Ammon's horn (tissue), 1 donor: ENCODE results near the gene AGTR1.
A peak's percentile ranks its signal among the peaks of the same experiment; 100 is the strongest.
"Not testable (repeated sequence)": the region's sequence is repeated elsewhere in the genome, so short reads cannot be mapped to it uniquely, and the experiment has no call there.

Experiments used
- DNase-seq: peaks from one replicate; pipeline ENCODE4 v3.0.0-alpha.2; 2016; ENCODE audit warnings: low spot score

AGTR1 gene

GRCh38 chr3:148758303-148758884 lies 60.7 kb downstream of the AGTR1 start:
- no peak for DNase-seq

GRCh38 chr3:148759430-148759829 lies 61.7 kb downstream of the AGTR1 start:
- DNase-seq = no peak

GRCh38 chr3:148763156-148763680 lies 65.5 kb downstream of the AGTR1 start:
- DNase-seq = no peak

- no peak for DNase-seq
These were observed 66.6 kb downstream of the AGTR1 start for GRCh38 chr3:148763986-148764935.

GRCh38 chr3:148772361-148772760 lies 74.7 kb downstream of the AGTR1 start:
- no peak for DNase-seq

- DNase-seq = no peak
These were observed 75.1 kb downstream of the AGTR1 start for GRCh38 chr3:148772835-148773234.

GRCh38 chr3:148773805-148774204 lies 76.1 kb downstream of the AGTR1 start:
- DNase-seq = no peak

GRCh38 chr3:148778926-148779325 lies 81.2 kb downstream of the AGTR1 start:
- no peak for DNase-seq

GRCh38 chr3:148785026-148785425 lies 87.3 kb downstream of the AGTR1 start:
- DNase-seq = not testable (repeated sequence)

- not testable (repeated sequence) for DNase-seq
These were observed 88.5 kb downstream of the AGTR1 start for GRCh38 chr3:148786159-148786558.

GRCh38 chr3:148789146-148789545 lies 91.4 kb downstream of the AGTR1 start:
- no peak for DNase-seq

GRCh38 chr3:148789906-148790305 lies 92.2 kb downstream of the AGTR1 start:
- no peak for DNase-seq

- DNase-seq = no peak
These were observed 92.7 kb downstream of the AGTR1 start for GRCh38 chr3:148790370-148790769.

- DNase-seq = peak; percentile 86
These were observed 93.4 kb downstream of the AGTR1 start for GRCh38 chr3:148790851-148791735.

- DNase-seq = no peak
These were observed 94.2 kb downstream of the AGTR1 start for GRCh38 chr3:148791920-148792319.

GRCh38 chr3:148792516-148792915 lies 94.8 kb downstream of the AGTR1 start:
- no peak for DNase-seq
